GM12878 (cell line): ENCODE measurements around the gene FERMT3. TPM values are rescaled to one million over a fixed set of nuclear protein-coding genes. Genes with fewer than 3 reads are reported as not detected.

Source experiments
- ATAC-seq: fragments of 200-7000 bp; cut with Tn5 transposase; 3 replicates; pipeline ENCODE4 v1.9.1; 2020; ENCODE audit warnings: mild to moderate bottlenecking, moderate library complexity
- BruUV-seq: library from RNA; stranded (reverse); fragments of 400-500 nt; replicated peaks from 2 replicates; lab custom pipeline; 2021; lab: Mats Ljungman, UMichigan
- CTCF ChIA-PET: fragments of 300-600 bp; sonication (Branson Sonifier 250); formaldehyde crosslinking; extraction: SDS; loops from one replicate; lab custom pipeline; 2021; ENCODE audit warnings: inconsistent platforms; lab: Yijun Ruan, JAX
- POLR2A ChIA-PET: fragments of 350-600 bp; formaldehyde crosslinking; extraction: SDS; loops from one replicate; lab custom pipeline; 2021; ENCODE audit warnings: inconsistent platforms; lab: Charles Lee
- RAD21 ChIA-PET: fragments of 300-600 bp; sonication (Branson Sonifier 250); formaldehyde crosslinking; loops from one replicate; lab custom pipeline; 2023; ENCODE audit warnings: antibody characterized with exemption; ENCODE audit not compliant: unreplicated experiment; lab: Charles Lee
- SMC1A ChIA-PET: fragments of 300-600 bp; sonication (Branson Sonifier 250); formaldehyde crosslinking; loops from one replicate; lab custom pipeline; 2023; ENCODE audit not compliant: unreplicated experiment, uncharacterized antibody; lab: Charles Lee
- DNase-seq: peaks from one replicate; pipeline ENCODE4 v3.0.0-alpha.2; 2011; ENCODE audit warnings: low read depth, low spot score
- FAIRE-seq: peaks from 3 replicates; lab custom pipeline; 2011; peaks lifted over from hg19 to GRCh38; lab: Jason Lieb, UNC
- H2AFZ ChIP-seq: 2 replicates; pipeline ENCODE4 v1.6.0; 2011; ENCODE audit warnings: low read depth, low read length, control low read depth; ENCODE audit not compliant: control insufficient read depth
- H3K27ac ChIP-seq: 2 replicates; pipeline ENCODE4 v1.5.1; 2011; ENCODE audit warnings: control low read depth; ENCODE audit not compliant: control insufficient read depth, insufficient read depth
- H3K27me3 ChIP-seq, 2 experiments: replicated peaks in 1 of 2; 2 replicates each; pipeline versions ENCODE4 v1.6.0 to v1.6.1; 2011; ENCODE audit warnings: low read length in 1 of 2; ENCODE audit not compliant: control insufficient read depth in 2 of 2, insufficient read depth in 2 of 2
- H3K36me3 ChIP-seq, 2 experiments: 2 replicates each; pipeline ENCODE4 v1.5.1; 2011; ENCODE audit warnings: low read length in 1 of 2; ENCODE audit not compliant: control insufficient read depth in 2 of 2, insufficient read depth in 2 of 2
- H3K4me1 ChIP-seq: 2 replicates; pipeline ENCODE4 v1.6.1; 2011; ENCODE audit warnings: mild to moderate bottlenecking, low read length, moderate library complexity, mixed read lengths; ENCODE audit not compliant: control insufficient read depth, insufficient read depth
- H3K4me2 ChIP-seq: 2 replicates; pipeline ENCODE4 v1.6.0; 2011; ENCODE audit warnings: control low read depth; ENCODE audit not compliant: control insufficient read depth, insufficient read depth
- H3K4me3 ChIP-seq: fragments of 200-600 bp; sonication (generic); 2 replicates; pipeline ENCODE4 v1.5.1; 2016
- H3K79me2 ChIP-seq: 2 replicates; pipeline ENCODE4 v1.6.0; 2011; ENCODE audit warnings: low read length; ENCODE audit not compliant: control insufficient read depth, insufficient read depth
- H3K9ac ChIP-seq: 2 replicates; pipeline ENCODE4 v1.8.0; 2011; ENCODE audit warnings: low read length, control low read depth, mixed read lengths; ENCODE audit not compliant: control insufficient read depth, insufficient read depth
- H3K9me3 ChIP-seq: replicated peaks from 3 replicates; pipeline ENCODE4 v1.5.1; 2011; ENCODE audit warnings: mild to moderate bottlenecking, low read length; ENCODE audit not compliant: control insufficient read depth, insufficient read depth
- H4K20me1 ChIP-seq: 2 replicates; pipeline ENCODE4 v1.6.0; 2011; ENCODE audit not compliant: control insufficient read depth, insufficient read depth
- BCL3 ChIP-seq: IDR thresholded peaks from 2 replicates; pipeline ENCODE4 v1.6.1; 2011; ENCODE audit warnings: borderline replicate concordance, low read depth, mild to moderate bottlenecking, moderate library complexity, low read length; ENCODE audit not compliant: insufficient read depth, poor library complexity, severe bottlenecking
- BRCA1 ChIP-seq: IDR thresholded peaks from 2 replicates; pipeline ENCODE4 v1.6.1; 2011; ENCODE audit warnings: low read depth, low read length, improper control_type of control experiment
- CEBPB ChIP-seq, 2 experiments: fragments of 150-350 bp in 1 of 2; IDR thresholded peaks; 2 replicates each; pipeline ENCODE4 v1.6.1; 2012 to 2014; ENCODE audit warnings: low read depth in 2 of 2, low read length in 2 of 2, borderline replicate concordance in 1 of 2, inconsistent platforms in 1 of 2
- CHD1 ChIP-seq: IDR thresholded peaks from 2 replicates; pipeline ENCODE4 v1.6.1; 2012; ENCODE audit warnings: low read depth, low read length, improper control_type of control experiment
- CHD2 ChIP-seq: IDR thresholded peaks from 2 replicates; pipeline ENCODE4 v1.6.1; 2011; ENCODE audit warnings: low read depth, low read length, improper control_type of control experiment, borderline replicate concordance
- DPF2 ChIP-seq: fragments of 450-650 bp; IDR thresholded peaks from 2 replicates; pipeline ENCODE4 v1.6.1; 2017; ENCODE audit warnings: mild to moderate bottlenecking
- EGR1 ChIP-seq, 2 experiments: IDR thresholded peaks; 1 replicate in 1 of 2; 2 replicates in 1 of 2; pipeline ENCODE4 v1.6.1; 2011 to 2012; ENCODE audit warnings: low read depth in 2 of 2, low read length in 2 of 2, borderline replicate concordance in 1 of 2, mild to moderate bottlenecking in 1 of 2, moderate library complexity in 1 of 2
- HDGF ChIP-seq: fragments of 450-650 bp; IDR thresholded peaks from 2 replicates; pipeline ENCODE4 v1.6.1; 2016; ENCODE audit warnings: antibody characterized with exemption
- HSF1 ChIP-seq: fragments of 150-350 bp; IDR thresholded peaks from 2 replicates; pipeline ENCODE4 v1.6.1; 2014; ENCODE audit warnings: mild to moderate bottlenecking, low read depth, low read length
- KDM1A ChIP-seq: fragments of 200-600 bp; sonication (generic); IDR thresholded peaks from 2 replicates; pipeline ENCODE4 v1.6.1; 2016; ENCODE audit warnings: borderline replicate concordance
- PBX3 ChIP-seq: IDR thresholded peaks from 2 replicates; pipeline ENCODE4 v1.6.1; 2011; ENCODE audit warnings: mild to moderate bottlenecking, low read depth, low read length, moderate library complexity; ENCODE audit not compliant: insufficient replicate concordance
- PML ChIP-seq: IDR thresholded peaks from 2 replicates; pipeline ENCODE4 v1.6.1; 2012; ENCODE audit warnings: low read length, inconsistent platforms
- POLR2AphosphoS5 ChIP-seq: IDR thresholded peaks from 2 replicates; pipeline ENCODE4 v1.6.1; 2011; ENCODE audit warnings: mild to moderate bottlenecking, low read length, inconsistent platforms
- RAD21 ChIP-seq: IDR thresholded peaks from 2 replicates; pipeline ENCODE4 v1.6.1; 2011; ENCODE audit warnings: mild to moderate bottlenecking, low read depth, low read length, moderate library complexity; ENCODE audit not compliant: insufficient read depth
- RB1 ChIP-seq: fragments of 450-650 bp; formaldehyde crosslinking; IDR thresholded peaks from 2 replicates; pipeline ENCODE4 v1.6.1; 2017; ENCODE audit warnings: mild to moderate bottlenecking, borderline replicate concordance
- SMAD5 ChIP-seq: IDR thresholded peaks from 2 replicates; pipeline ENCODE4 v1.6.1; 2016; ENCODE audit warnings: antibody characterized with exemption, low read depth
- STAT3 ChIP-seq: IDR thresholded peaks from 2 replicates; pipeline ENCODE4 v1.6.1; 2011; ENCODE audit warnings: low read depth, low read length, improper control_type of control experiment
- TBL1XR1 ChIP-seq: IDR thresholded peaks from 2 replicates; pipeline ENCODE4 v1.6.1; 2012; ENCODE audit warnings: low read depth, low read length, improper control_type of control experiment
- ZNF217 ChIP-seq: fragments of 450-650 bp; IDR thresholded peaks from 2 replicates; pipeline ENCODE4 v1.6.1; 2017; ENCODE audit warnings: antibody characterized with exemption, mild to moderate bottlenecking
- ZNF384 ChIP-seq: IDR thresholded peaks from 2 replicates; pipeline ENCODE4 v1.6.1; 2012; ENCODE audit warnings: low read depth, mild to moderate bottlenecking, low read length, improper control_type of control experiment, borderline replicate concordance
- ZZZ3 ChIP-seq: IDR thresholded peaks from 2 replicates; pipeline ENCODE4 v1.6.1; 2011; ENCODE audit warnings: low read depth; ENCODE audit not compliant: control insufficient read depth, insufficient read length
- WGBS: methylation state at CpG from one replicate; pipeline ENCODE4 v1.1.6; 2016; ENCODE audit warnings: low lambda C conversion rate; ENCODE audit not compliant: insufficient replicate concordance, insufficient coverage; ENCODE audit errors: missing lambda C conversion rate; 5-methylcytosine and 5-hydroxymethylcytosine counted together
- in situ Hi-C: fragments of 300-500 bp; cut with MboI; formaldehyde crosslinking; loops from 9 replicates; pipeline ENCODE4 v1.14.3; 2018; ENCODE audit warnings: mixed read lengths
- intact Hi-C: fragments of 100-400 bp; cut with micrococcal nuclease; formaldehyde crosslinking; loops from one replicate; pipeline ENCODE4 v1.14.2; 2022; ENCODE audit not compliant: unreplicated experiment
- polyA plus RNA-seq, 11 experiments: library from polyadenylated mRNA; depleted of rRNA in 4 of 11; unstranded in 6 of 11; stranded (reverse) in 5 of 11; fragments of >200 nt; fragmentation: Nextera tagmentation in 4 of 11; fragmentation: Illumina TruSeq in 1 of 11; extraction: Ambion mirVana in 4 of 11; extraction: Trizol in 1 of 11; gene quantifications; 1 replicate in 1 of 11; 2 replicates in 10 of 11; pipeline versions ENCODE4 v1.2.1 to v1.2.3, GENCODE V29; 2011 to 2016; ENCODE audit warnings: inconsistent platforms in 2 of 11, missing spikeins in 2 of 11, low read depth in 1 of 11
- total RNA-seq, 4 experiments: library from RNA; depleted of rRNA in 3 of 4; stranded (reverse); fragments of >200 nt in 3 of 4; fragmentation: Illumina TruSeq in 1 of 4; extraction: Trizol in 1 of 4; gene quantifications; 2 replicates each; pipeline versions ENCODE4 v1.2.1 to v1.2.3, GENCODE V29; 2013 to 2021

Gene FERMT3
- total and polyA plus RNA-seq, 10 of the 15 experiments (the other 5 are each of a cell fraction or from before 2014, with no cell fraction given), result 2.0 to 211 (median 114) TPM

GRCh38 chr11:64245401-64245796 lies 38.9 kb downstream of the FERMT3 start:
- 3% methylated on average over 4 of the region's 6 CpGs for WGBS
- intact Hi-C loops, result no loop called here
- POLR2A ChIA-PET, result interaction anchor here (0.6 to 7.4 kb wide), 11 partner anchors 11 to 60 kb away, joined by 3 to 82 read pairs (median 6); partner anchors contain the start of genes BAD, DNAJC4, ESRRA and FERMT3
- no peak overlapping the region for H2AFZ ChIP-seq
- CTCF ChIA-PET, result interaction anchor here (1.0 to 6.2 kb wide), 7 partner anchors 24 to 60 kb away, joined by 3 to 66 read pairs (median 7); partner anchors contain the start of genes CATSPERZ and FERMT3
- H3K27me3 ChIP-seq, result no peaks in the 10 kb centered on the region
- H3K27ac ChIP-seq, result peak overlapping the region; percentile 90
- ATAC-seq, result no peak
- peak; percentile 74 for FAIRE-seq
- peaks cover 38% of the 10 kb centered on the region for H3K79me2 ChIP-seq
- no peaks in the 10 kb centered on the region for H4K20me1 ChIP-seq
- peak overlapping the region; percentile 92 for H3K9ac ChIP-seq
- peaks cover 0 to 10% of the 10 kb centered on the region in 2 experiments; a peak in 2 of 4 replicates for H3K36me3 ChIP-seq
- H3K4me1 ChIP-seq, result peaks cover 12% of the 10 kb centered on the region
- BruUV-seq, result no TSS peak
- peak overlapping the region; percentile 91 for H3K4me3 ChIP-seq
- SMC1A ChIA-PET, result interaction anchor here (1.1 to 2.0 kb wide), 3 partner anchors 12 to 41 kb away, joined by 4 to 7 read pairs (median 5); partner anchors contain the start of gene FERMT3
- RAD21 ChIA-PET, result interaction anchor here (0.6 to 8.6 kb wide), 6 partner anchors 8 to 110 kb away, joined by 3 to 104 read pairs (median 4); partner anchors contain the start of genes FERMT3, MACROD1 and VEGFB
- peak overlapping the region; percentile 80 for H3K4me2 ChIP-seq
- H3K9me3 ChIP-seq, result no peaks in the 10 kb centered on the region
- in situ Hi-C loops, result loop anchor here (25.0 kb wide), 1 partner anchor 1617 kb away; the partner anchor contains the start of genes CFL1, EFEMP2 and MUS81
- DNase-seq, result no peak
- 0 out of 2 replicates have a peak, but pooled peaks have one; percentile 10 for TF ChIP-seq DPF2
- TF ChIP-seq BRCA1, result no peak
- no peak for TF ChIP-seq EGR1 (IDR thresholded peaks at IDR 0.05; ENCODE audit: borderline replicate concordance in 1 of 2, low read depth in 2 of 2, low read length in 2 of 2)
- no peak for TF ChIP-seq ZNF217
- TF ChIP-seq STAT3, result no peak
- TF ChIP-seq CHD1, result no peak
- no peak for TF ChIP-seq HDGF
- TF ChIP-seq SMAD5, result no peak; the same call in 1 of the 2 replicates
- no peak for TF ChIP-seq RAD21
- no peak for TF ChIP-seq RB1
- TF ChIP-seq ZZZ3, result no peak
- no peak for TF ChIP-seq HSF1
- peak; percentile 10 for TF ChIP-seq BCL3
- TF ChIP-seq TBL1XR1, result no peak
- no peak for TF ChIP-seq KDM1A
- no peak for TF ChIP-seq ZNF384
- no peak for TF ChIP-seq PML
- TF ChIP-seq POLR2AphosphoS5, result no peak
- no peak for TF ChIP-seq CHD2
- TF ChIP-seq PBX3, result no peak
- no peak for TF ChIP-seq CEBPB (IDR thresholded peaks at IDR 0.05; ENCODE audit: borderline replicate concordance in 1 of 2, low read depth in 2 of 2, low read length in 2 of 2)
